Duodenal mucosa (tissue), 2 donors: ENCODE results near the gene PSD2.

Experiments used
- H3K27ac ChIP-seq: one replicate; pipeline ENCODE4 v1.7.0; 2013; ENCODE audit warnings: low read depth, low read length
- H3K27me3 ChIP-seq, 2 donors: one replicate each; pipeline ENCODE4 v1.7.0; 2013; ENCODE audit warnings: low read length in 2 of 2, control low read depth in 1 of 2; ENCODE audit not compliant: insufficient read depth in 2 of 2, control insufficient read depth in 1 of 2
- H3K36me3 ChIP-seq, 2 donors: one replicate each; pipeline ENCODE4 v1.7.0; 2013; ENCODE audit warnings: low read length in 2 of 2, control low read depth in 1 of 2; ENCODE audit not compliant: insufficient read depth in 2 of 2, control insufficient read depth in 1 of 2
- H3K4me1 ChIP-seq, 2 donors: one replicate each; pipeline ENCODE4 v1.7.0; 2013; ENCODE audit warnings: low read length in 2 of 2, control low read depth in 1 of 2; ENCODE audit not compliant: insufficient read depth in 2 of 2, control insufficient read depth in 1 of 2
- H3K4me3 ChIP-seq, 2 donors: one replicate each; pipeline ENCODE4 v1.7.0; 2013; ENCODE audit warnings: low read length in 2 of 2, low read depth in 1 of 2
- H3K9ac ChIP-seq, 2 donors: one replicate each; pipeline ENCODE4 v1.7.0; 2013; ENCODE audit warnings: low read length in 2 of 2, low read depth in 1 of 2
- H3K9me3 ChIP-seq, 2 donors: one replicate each; pipeline ENCODE4 v1.7.0; 2013; ENCODE audit warnings: low read length in 2 of 2, control low read depth in 1 of 2; ENCODE audit not compliant: control insufficient read depth in 1 of 2

PSD2 gene

GRCh38 chr5:139812323-139812722 lies 16.7 kb downstream of the PSD2 start:
- no peak overlapping the region for H3K27ac ChIP-seq
- no peak overlapping the region for H3K4me3 ChIP-seq
- H3K27me3 ChIP-seq = peaks cover 0 to 2% of the 10 kb centered on the region in 2 donors
- H3K36me3 ChIP-seq = no peaks in the 10 kb centered on the region
- H3K4me1 ChIP-seq = no peaks in the 10 kb centered on the region
- H3K9ac ChIP-seq = no peak overlapping the region
- H3K9me3 ChIP-seq = no peaks in the 10 kb centered on the region

GRCh38 chr5:139812836-139813805 lies 17.5 kb downstream of the PSD2 start:
- Histone ChIP-seq H3K9ac (no peak overlapping the region), H3K4me1 (no peaks in the 10 kb centered on the region), H3K27ac (no peak overlapping the region), H3K4me3 (no peak overlapping the region), H3K36me3 (no peaks in the 10 kb centered on the region), H3K9me3 (no peaks in the 10 kb centered on the region), H3K27me3 (peaks cover 0 to 2% of the 10 kb centered on the region in 2 donors)

GRCh38 chr5:139814191-139814601 lies 18.6 kb downstream of the PSD2 start:
- Histone ChIP-seq H3K4me3 (no peak overlapping the region), H3K27ac (no peak overlapping the region), H3K4me1 (no peaks in the 10 kb centered on the region), H3K27me3 (peaks cover 2 to 3% of the 10 kb centered on the region in 2 donors), H3K9me3 (no peaks in the 10 kb centered on the region), H3K9ac (no peak overlapping the region), H3K36me3 (no peaks in the 10 kb centered on the region)

GRCh38 chr5:139814704-139815280 lies 19.2 kb downstream of the PSD2 start:
- Histone ChIP-seq H3K27ac (no peak overlapping the region), H3K9ac (no peak overlapping the region), H3K36me3 (no peaks in the 10 kb centered on the region), H3K4me1 (no peaks in the 10 kb centered on the region), H3K4me3 (no peak overlapping the region), H3K27me3 (peaks cover 2 to 3% of the 10 kb centered on the region in 2 donors), H3K9me3 (no peaks in the 10 kb centered on the region)

- Histone ChIP-seq H3K27ac (no peak overlapping the region), H3K27me3 (peaks cover 0 to 3% of the 10 kb centered on the region in 2 donors), H3K36me3 (no peaks in the 10 kb centered on the region), H3K9me3 (no peaks in the 10 kb centered on the region), H3K4me1 (no peaks in the 10 kb centered on the region), H3K9ac (no peak overlapping the region), H3K4me3 (no peak overlapping the region)
Observed at GRCh38 chr5:139816566-139816965, 21.0 kb downstream of the PSD2 start.

- Histone ChIP-seq H3K9me3 (no peaks in the 10 kb centered on the region), H3K4me3 (no peak overlapping the region), H3K36me3 (no peaks in the 10 kb centered on the region), H3K9ac (no peak overlapping the region), H3K4me1 (no peaks in the 10 kb centered on the region), H3K27me3 (peaks cover 0 to 3% of the 10 kb centered on the region in 2 donors), H3K27ac (no peak overlapping the region)
Observed at GRCh38 chr5:139817362-139817761, 21.8 kb downstream of the PSD2 start.

GRCh38 chr5:139817970-139818369 lies 22.4 kb downstream of the PSD2 start:
- Histone ChIP-seq H3K27me3 (peaks cover 0 to 3% of the 10 kb centered on the region in 2 donors), H3K4me3 (no peak overlapping the region), H3K9me3 (no peaks in the 10 kb centered on the region), H3K4me1 (no peaks in the 10 kb centered on the region), H3K36me3 (no peaks in the 10 kb centered on the region), H3K9ac (no peak overlapping the region), H3K27ac (no peak overlapping the region)

- H3K9ac ChIP-seq = no peak overlapping the region
Observed at GRCh38 chr5:139820130-139820529, 24.5 kb downstream of the PSD2 start.

GRCh38 chr5:139820606-139821005 lies 25.0 kb downstream of the PSD2 start:
- H3K27ac ChIP-seq = no peak overlapping the region
- H3K27me3 ChIP-seq = peaks cover 0 to 3% of the 10 kb centered on the region in 2 donors
- no peaks in the 10 kb centered on the region for H3K4me1 ChIP-seq
- no peaks in the 10 kb centered on the region for H3K9me3 ChIP-seq
- no peaks in the 10 kb centered on the region for H3K36me3 ChIP-seq
- H3K4me3 ChIP-seq = no peak overlapping the region
- H3K9ac ChIP-seq = no peak overlapping the region

More at GRCh38 chr5:139820130-139820529, 24.5 kb downstream of the PSD2 start:
- H3K36me3 ChIP-seq = no peaks in the 10 kb centered on the region
- H3K4me1 ChIP-seq = no peaks in the 10 kb centered on the region
- peaks cover 0 to 3% of the 10 kb centered on the region in 2 donors for H3K27me3 ChIP-seq
- H3K27ac ChIP-seq = no peak overlapping the region
- H3K4me3 ChIP-seq = no peak overlapping the region
- H3K9me3 ChIP-seq = no peaks in the 10 kb centered on the region

- Histone ChIP-seq H3K9ac (no peak overlapping the region), H3K36me3 (no peaks in the 10 kb centered on the region), H3K4me3 (no peak overlapping the region)
Observed at GRCh38 chr5:139821806-139822552, 26.4 kb downstream of the PSD2 start.

More at GRCh38 chr5:139821806-139822552, 26.4 kb downstream of the PSD2 start:
- Histone ChIP-seq H3K9me3 (no peaks in the 10 kb centered on the region), H3K4me1 (no peaks in the 10 kb centered on the region), H3K27ac (no peak overlapping the region), H3K27me3 (peaks cover 0 to 3% of the 10 kb centered on the region in 2 donors)
